GM18511 (cell line): ENCODE measurements around the gene MMD2.

Experiments
- ATAC-seq: cut with Tn5 transposase; IDR thresholded peaks from one replicate; pipeline ENCODE4 v1.9.1; 2021; ENCODE audit warnings: mild to moderate bottlenecking, moderate library complexity; ENCODE audit not compliant: unreplicated experiment

The MMD2 gene

GRCh38 chr7:4871930-4872675 lies 86.9 kb downstream of the MMD2 start:
- no peak for ATAC-seq

DNA sequence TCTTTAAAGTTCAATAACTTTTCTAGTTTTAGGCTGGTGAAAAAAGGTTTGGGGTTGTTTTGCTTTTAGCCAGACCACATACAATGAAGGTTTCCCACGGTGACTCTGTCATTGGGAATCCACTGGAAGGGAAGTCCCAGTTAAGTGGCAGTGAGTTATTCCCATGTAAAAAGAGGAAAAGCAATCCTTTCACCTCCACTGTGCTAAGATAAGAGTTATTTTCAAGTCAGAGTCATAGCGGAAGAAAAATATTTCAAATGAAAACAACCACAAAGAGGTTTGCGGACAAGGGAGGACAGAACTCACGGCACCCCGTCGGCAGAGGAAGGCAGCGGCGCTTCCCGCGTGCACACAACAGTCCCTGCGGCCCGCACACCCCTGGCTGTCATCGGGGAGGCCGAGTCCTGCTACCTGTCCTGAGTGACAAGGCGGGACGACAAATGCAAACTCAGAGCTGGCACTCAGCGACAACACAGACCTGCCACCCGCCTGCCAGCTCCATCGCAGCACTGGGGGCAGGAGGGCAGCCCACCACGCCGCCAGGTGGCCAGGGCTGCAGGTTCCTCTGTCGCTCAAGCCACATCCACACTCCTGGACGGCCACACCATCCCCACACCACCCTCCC lies 87.8 kb downstream of the MMD2 start:
- ATAC-seq = no peak

- ATAC-seq = no peak
These were observed 90.5 kb downstream of the MMD2 start for GRCh38 chr7:4868493-4868892.

DNA sequence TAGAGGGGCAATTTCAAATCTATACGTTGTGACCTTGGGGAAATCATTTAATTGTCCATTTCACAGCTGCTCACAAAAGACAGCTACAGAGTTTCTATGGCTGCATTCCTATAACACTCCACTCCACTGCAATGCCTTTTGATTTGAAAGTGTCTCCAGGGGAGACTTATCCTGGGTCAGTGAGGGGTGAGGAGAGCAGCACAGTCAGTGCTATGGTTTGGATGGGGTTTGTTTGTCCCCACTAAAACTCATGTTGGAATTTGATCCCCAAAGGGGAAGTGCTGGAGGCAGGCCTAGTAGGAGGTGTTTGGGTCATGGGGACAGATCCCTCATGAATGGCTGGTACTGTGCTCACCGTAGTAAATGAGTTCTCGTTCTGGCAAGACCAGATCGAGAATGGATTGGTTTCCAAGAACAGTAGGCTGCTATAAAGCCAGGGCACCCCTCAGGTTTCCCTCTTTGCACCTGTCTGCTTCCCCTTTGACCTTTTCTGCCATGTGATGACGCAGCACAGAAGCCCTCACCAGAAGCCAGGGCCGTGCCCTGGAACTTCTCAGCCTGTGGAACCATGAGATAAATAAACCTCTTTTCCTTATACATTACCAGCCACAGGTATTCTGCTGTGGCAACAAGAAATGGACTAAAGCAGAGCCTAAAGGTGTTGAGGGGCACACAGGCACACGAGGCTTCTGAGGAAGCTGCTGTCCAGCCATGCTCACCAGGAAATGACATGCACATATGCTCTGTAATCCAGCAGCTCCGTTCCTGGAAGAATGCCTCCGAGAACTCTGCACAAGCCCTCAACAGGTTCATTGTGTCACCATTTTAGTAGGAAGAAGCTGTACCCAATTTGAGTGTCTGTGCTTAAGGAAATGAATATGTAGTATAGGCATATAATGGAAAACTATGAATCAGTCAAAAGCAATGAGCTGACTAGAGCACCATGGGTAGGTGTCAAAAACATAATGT lies 92.2 kb downstream of the MMD2 start:
- no peak for ATAC-seq

- ATAC-seq = no peak
These were observed 96.8 kb downstream of the MMD2 start for GRCh38 chr7:4862156-4862555.

DNA sequence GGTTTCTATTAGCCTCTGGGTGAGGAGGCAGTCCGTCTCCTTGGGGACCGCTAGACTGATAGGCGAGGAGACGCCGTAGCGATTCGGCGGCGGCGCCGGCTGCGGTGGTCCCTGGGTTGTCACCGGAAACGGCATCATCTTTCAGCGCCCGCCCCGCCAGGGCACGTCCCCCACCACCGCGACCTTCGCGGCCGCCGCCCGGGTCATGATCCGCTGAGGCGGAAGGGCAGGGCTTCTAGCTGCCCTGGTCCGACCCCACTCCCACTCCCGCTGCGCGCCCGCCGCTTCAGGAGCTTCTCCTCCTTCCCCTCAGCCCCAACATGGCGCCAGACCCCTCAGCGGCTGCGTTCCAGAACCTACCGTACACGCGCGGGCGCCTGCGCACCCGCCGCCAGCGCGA lies 97.3 kb downstream of the MMD2 start, which contains the start of gene PAPOLB:
TSS of gene PAPOLB (minus strand) at position 358 of the 400 bp plus-strand sequence. CDS start at position 138, 220 bp downstream.
- ATAC-seq = no peak

- ATAC-seq = no peak
These were observed 97.8 kb downstream of the MMD2 start for GRCh38 chr7:4861227-4861626.

- no peak for ATAC-seq
These were observed 101.8 kb downstream of the MMD2 start for GRCh38 chr7:4857189-4857588.

DNA sequence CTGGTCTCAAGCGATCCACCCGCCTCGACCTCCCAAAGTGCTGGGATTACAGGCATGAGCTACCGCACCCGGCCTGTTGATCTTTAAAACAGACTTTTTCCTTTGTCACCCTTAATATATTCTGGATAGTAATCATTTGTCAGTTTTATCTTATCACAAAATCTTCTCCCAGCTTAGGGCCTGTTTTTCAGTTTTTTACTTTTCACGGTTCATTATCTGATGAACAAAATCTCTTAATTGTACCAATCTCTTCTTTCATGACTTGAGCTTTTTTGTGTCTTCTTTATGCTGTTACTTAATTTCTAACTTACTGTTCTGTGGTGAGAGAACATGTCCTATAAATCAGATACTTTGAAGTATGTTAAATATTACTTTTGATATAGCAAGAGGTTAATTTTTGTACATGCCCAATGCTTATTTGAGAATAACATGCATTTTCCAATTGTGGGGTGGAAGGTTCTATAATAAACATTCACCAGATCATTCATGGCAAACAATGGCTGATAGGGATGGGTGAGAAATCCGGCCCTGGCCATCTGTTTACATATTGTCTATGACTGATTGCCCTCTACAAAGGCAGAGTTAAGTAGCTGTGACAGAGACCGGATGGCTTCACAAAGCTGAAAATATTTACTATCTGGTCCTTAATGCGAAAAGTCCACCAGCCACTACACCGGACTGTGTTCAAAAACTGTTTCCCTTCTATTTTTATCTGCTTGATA lies 102.5 kb downstream of the MMD2 start:
- ATAC-seq = no peak
